ENCODE measurements around the gene P2RY14. TPM values are rescaled to one million over a fixed set of nuclear protein-coding genes. Genes with fewer than 3 reads are reported as not detected.

Gene P2RY14
- total RNA-seq, 1 experiment from 2014 or later: not detected

DNA sequence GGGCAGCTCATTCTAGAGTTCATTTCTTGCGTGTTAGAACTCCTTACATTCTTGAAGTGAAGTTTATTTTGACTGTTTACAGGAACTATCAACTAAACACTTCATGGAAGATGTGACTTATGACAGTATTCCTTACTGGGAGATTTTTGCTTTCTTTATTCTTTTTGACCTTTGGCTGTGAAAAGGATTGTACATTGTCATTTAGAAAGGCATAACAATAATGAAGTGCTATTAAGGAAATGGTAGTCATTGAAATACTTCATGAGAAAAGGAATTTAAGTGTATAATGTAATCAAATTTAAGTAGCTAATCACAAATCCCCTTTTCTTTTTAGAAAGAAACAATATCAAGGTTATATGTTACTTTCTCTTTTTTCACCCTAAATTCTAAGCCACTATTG lies 11.3 kb downstream of the P2RY14 start:
- no TSS peak for BruUV-seq (replicated peaks)
- no peaks in the 10 kb centered on the region for H3K4me1 Mint-ChIP-seq (ENCODE audit: low read depth, unreplicated experiment)
- Histone ChIP-seq H3K9me3 (no peaks in the 10 kb centered on the region), H3K27me3 (replicated peaks; ENCODE audit: control insufficient read depth, insufficient read depth, low read length) (no peaks in the 10 kb centered on the region), H3K4me3 (ENCODE audit: low read depth, low read length) (no peak overlapping the region), H3K4me1 (no peaks in the 10 kb centered on the region), H3K36me3 (ENCODE audit: control insufficient read depth, insufficient read depth, low read length) (no peaks in the 10 kb centered on the region)
- H3K27ac Mint-ChIP-seq (ENCODE audit: unreplicated experiment): no peak overlapping the region
- CTCF ChIA-PET: no interaction called here
- no peaks in the 10 kb centered on the region for H3K36me3 Mint-ChIP-seq (ENCODE audit: insufficient read depth, unreplicated experiment)
- no peaks in the 10 kb centered on the region for H3K9me3 Mint-ChIP-seq (ENCODE audit: unreplicated experiment)
- H3K27me3 Mint-ChIP-seq (ENCODE audit: insufficient read depth, unreplicated experiment): no peaks in the 10 kb centered on the region
- TF ChIP-seq, protein P1, sequence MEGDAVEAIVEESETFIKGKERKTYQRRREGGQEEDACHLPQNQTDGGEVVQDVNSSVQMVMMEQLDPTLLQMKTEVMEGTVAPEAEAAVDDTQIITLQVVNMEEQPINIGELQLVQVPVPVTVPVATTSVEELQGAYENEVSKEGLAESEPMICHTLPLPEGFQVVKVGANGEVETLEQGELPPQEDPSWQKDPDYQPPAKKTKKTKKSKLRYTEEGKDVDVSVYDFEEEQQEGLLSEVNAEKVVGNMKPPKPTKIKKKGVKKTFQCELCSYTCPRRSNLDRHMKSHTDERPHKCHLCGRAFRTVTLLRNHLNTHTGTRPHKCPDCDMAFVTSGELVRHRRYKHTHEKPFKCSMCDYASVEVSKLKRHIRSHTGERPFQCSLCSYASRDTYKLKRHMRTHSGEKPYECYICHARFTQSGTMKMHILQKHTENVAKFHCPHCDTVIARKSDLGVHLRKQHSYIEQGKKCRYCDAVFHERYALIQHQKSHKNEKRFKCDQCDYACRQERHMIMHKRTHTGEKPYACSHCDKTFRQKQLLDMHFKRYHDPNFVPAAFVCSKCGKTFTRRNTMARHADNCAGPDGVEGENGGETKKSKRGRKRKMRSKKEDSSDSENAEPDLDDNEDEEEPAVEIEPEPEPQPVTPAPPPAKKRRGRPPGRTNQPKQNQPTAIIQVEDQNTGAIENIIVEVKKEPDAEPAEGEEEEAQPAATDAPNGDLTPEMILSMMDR (IDR thresholded peaks at IDR 0.05; ENCODE audit: insufficient read depth in 1 of 2, low read depth in 1 of 2, low read length in 1 of 2, severe bottlenecking in 1 of 2, unreplicated experiment in 1 of 2): no peak
- no peak for DNase-seq
- POLR2A ChIA-PET: no interaction called here
- no peak overlapping the region for H3K4me3 Mint-ChIP-seq (ENCODE audit: unreplicated experiment)
- intact Hi-C loops (cut with micrococcal nuclease; ENCODE audit: unreplicated experiment): no loop called here

DNA sequence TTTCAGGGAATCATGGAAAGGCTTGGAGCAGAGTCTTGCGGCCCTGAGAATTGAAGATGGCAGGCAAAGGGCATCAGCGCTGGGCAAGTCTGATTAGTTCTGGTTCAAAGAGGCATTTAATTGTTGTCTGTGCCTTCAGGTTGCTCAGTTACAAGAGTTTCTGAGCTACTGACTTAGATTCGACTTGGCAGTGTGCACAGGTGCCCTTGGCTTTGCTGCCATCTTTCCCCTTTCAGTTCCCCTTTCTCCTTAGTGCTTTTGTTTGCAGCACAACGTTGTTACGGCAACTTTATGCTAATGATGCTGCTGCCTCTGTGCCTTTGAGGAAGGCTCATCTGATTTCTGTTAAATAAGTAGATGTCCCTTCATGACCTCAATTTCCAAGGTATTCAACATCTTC lies 12.5 kb downstream of the P2RY14 start:
- H3K4me1 ChIP-seq: no peaks in the 10 kb centered on the region
- H3K36me3 Mint-ChIP-seq (ENCODE audit: insufficient read depth, unreplicated experiment): no peaks in the 10 kb centered on the region
- DNase-seq: no peak
- H3K4me3 ChIP-seq (ENCODE audit: low read depth, low read length): no peak overlapping the region
- no peaks in the 10 kb centered on the region for H3K9me3 ChIP-seq
- intact Hi-C loops (cut with micrococcal nuclease; ENCODE audit: unreplicated experiment): no loop called here
- ChIA-PET CTCF (no interaction called here), POLR2A (no interaction called here)
- H3K4me1 Mint-ChIP-seq (ENCODE audit: low read depth, unreplicated experiment): no peaks in the 10 kb centered on the region
- TF ChIP-seq, protein P1 (IDR thresholded peaks at IDR 0.05; ENCODE audit: insufficient read depth in 1 of 2, low read depth in 1 of 2, low read length in 1 of 2, severe bottlenecking in 1 of 2, unreplicated experiment in 1 of 2): no peak
- no TSS peak for BruUV-seq (replicated peaks)
- H3K36me3 ChIP-seq (ENCODE audit: control insufficient read depth, insufficient read depth, low read length): no peaks in the 10 kb centered on the region
- H3K4me3 Mint-ChIP-seq (ENCODE audit: unreplicated experiment): no peak overlapping the region
- H3K27me3 ChIP-seq (replicated peaks; ENCODE audit: control insufficient read depth, insufficient read depth, low read length): no peaks in the 10 kb centered on the region
- H3K27me3 Mint-ChIP-seq (ENCODE audit: insufficient read depth, unreplicated experiment): no peaks in the 10 kb centered on the region
- H3K9me3 Mint-ChIP-seq (ENCODE audit: unreplicated experiment): no peaks in the 10 kb centered on the region
- H3K27ac Mint-ChIP-seq (ENCODE audit: unreplicated experiment): no peak overlapping the region

DNA sequence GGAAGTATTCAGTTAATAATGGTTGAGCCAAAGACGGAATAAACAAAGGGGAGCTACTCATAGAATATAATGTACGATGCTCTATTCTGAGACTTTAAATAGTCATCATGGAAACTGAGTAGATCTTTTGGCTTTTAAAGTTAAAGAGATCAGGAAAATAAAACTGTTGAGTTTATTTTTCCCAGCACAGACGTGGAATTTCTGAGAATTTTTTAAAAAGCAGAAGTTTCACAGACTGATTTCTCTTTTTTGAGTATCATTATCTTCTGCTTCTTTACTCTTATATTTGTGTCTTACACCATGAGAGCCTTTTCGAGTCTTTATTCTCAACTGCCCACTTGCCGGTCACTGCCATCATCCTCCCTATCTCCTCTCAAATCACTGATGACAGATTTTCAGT lies 13.2 kb downstream of the P2RY14 start:
- Mint-ChIP-seq H3K9me3 (ENCODE audit: unreplicated experiment) (no peaks in the 10 kb centered on the region), H3K4me3 (ENCODE audit: unreplicated experiment) (no peak overlapping the region), H3K27me3 (ENCODE audit: insufficient read depth, unreplicated experiment) (no peaks in the 10 kb centered on the region), H3K36me3 (ENCODE audit: insufficient read depth, unreplicated experiment) (no peaks in the 10 kb centered on the region), H3K4me1 (ENCODE audit: low read depth, unreplicated experiment) (no peaks in the 10 kb centered on the region), H3K27ac (ENCODE audit: unreplicated experiment) (no peak overlapping the region)
- H3K4me1 ChIP-seq: no peaks in the 10 kb centered on the region
- no peak for DNase-seq
- H3K27me3 ChIP-seq (replicated peaks; ENCODE audit: control insufficient read depth, insufficient read depth, low read length): no peaks in the 10 kb centered on the region
- intact Hi-C loops (cut with micrococcal nuclease; ENCODE audit: unreplicated experiment): no loop called here
- ChIA-PET CTCF (no interaction called here), POLR2A (no interaction called here)
- BruUV-seq (replicated peaks): no TSS peak
- TF ChIP-seq, protein P1 (IDR thresholded peaks at IDR 0.05; ENCODE audit: insufficient read depth in 1 of 2, low read depth in 1 of 2, low read length in 1 of 2, severe bottlenecking in 1 of 2, unreplicated experiment in 1 of 2): no peak
- H3K4me3 ChIP-seq (ENCODE audit: low read depth, low read length): no peak overlapping the region
- H3K9me3 ChIP-seq: no peaks in the 10 kb centered on the region
- no peaks in the 10 kb centered on the region for H3K36me3 ChIP-seq (ENCODE audit: control insufficient read depth, insufficient read depth, low read length)
